Measurements from ENCODE around the gene PMM1. TPM values are rescaled to one million over a fixed set of nuclear protein-coding genes. Genes with fewer than 3 reads are reported as not detected.
"Not testable (repeated sequence)": the region's sequence is repeated elsewhere in the genome, so short reads cannot be mapped to it uniquely, and the experiment has no call there.

The PMM1 gene
- 10 to 100 TPM; 30.5 to 31.1 TPM for total RNA-seq

- POLR2A ChIA-PET = interaction anchor here (0.6 to 3.5 kb wide), 15 partner anchors 15 to 1686 kb away, joined by 3 to 40 read pairs (median 4); partner anchors contain the start of genes ACO2, DESI1, PHF5A and POLR3H
- CTCF ChIA-PET = interaction anchor here (0.6 to 0.9 kb wide), 5 partner anchors 15 to 186 kb away, joined by 3 to 5 read pairs (median 3); partner anchors contain the start of genes DESI1 and XRCC6
These were observed at the start of gene PMM1 for GRCh38 chr22:41589391-41590241. PMM1 (minus strand) TSS chr22:41589840; CDS start chr22:41589805, 35 bp downstream.

DNA sequence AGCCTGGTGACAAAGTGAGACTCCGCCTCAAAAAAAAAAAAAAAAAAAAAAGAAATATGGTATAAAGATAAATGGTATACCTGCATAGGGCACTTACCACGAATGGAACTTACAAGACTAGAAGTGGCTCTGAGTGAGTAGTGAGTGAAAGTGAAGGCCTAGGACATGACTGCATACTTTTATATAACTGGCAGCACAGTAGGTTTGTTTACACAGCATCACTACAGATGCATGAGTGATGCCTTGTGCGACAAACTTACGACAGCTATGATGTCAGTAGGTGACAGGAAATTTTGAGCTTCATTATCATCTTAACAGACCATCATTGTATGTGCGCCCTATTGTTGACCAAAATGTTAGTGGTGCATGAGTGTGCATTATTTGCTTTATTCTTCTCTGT lies 49.1 kb upstream of the PMM1 start:
- POLR2A ChIA-PET = interaction anchor here (0.5 kb wide), 1 partner anchor 39 kb away, joined by 3 read pairs; no protein-coding TSS in a partner anchor
- CTCF ChIA-PET = interaction anchor here (1.6 kb wide), 1 partner anchor 28 kb away, joined by 8 read pairs; no protein-coding TSS in a partner anchor

DNA sequence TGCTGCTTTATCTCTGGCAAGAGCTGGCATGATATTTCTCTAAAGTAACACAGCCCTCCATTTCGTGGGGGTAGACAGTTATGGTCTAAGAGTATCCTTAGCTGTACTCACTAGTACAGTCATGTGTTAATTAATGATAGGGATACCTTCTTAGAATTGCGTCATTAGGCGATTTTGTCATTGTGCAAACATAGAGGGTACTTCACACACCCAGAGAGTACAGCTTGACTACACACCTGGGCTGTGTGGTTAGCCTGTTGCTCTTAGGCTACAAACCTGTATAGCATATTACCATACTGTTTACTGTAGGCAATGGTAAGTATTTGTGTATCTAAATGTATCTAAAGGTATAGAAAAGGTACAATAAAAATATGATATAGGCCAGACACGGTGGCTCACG lies 48.5 kb upstream of the PMM1 start:
- ChIA-PET CTCF (interaction anchor here (1.6 kb wide), 1 partner anchor 28 kb away, joined by 8 read pairs; no protein-coding TSS in a partner anchor), POLR2A (interaction anchor here (0.9 kb wide), 1 partner anchor 9 kb away, joined by 8 read pairs; no protein-coding TSS in a partner anchor)

DNA sequence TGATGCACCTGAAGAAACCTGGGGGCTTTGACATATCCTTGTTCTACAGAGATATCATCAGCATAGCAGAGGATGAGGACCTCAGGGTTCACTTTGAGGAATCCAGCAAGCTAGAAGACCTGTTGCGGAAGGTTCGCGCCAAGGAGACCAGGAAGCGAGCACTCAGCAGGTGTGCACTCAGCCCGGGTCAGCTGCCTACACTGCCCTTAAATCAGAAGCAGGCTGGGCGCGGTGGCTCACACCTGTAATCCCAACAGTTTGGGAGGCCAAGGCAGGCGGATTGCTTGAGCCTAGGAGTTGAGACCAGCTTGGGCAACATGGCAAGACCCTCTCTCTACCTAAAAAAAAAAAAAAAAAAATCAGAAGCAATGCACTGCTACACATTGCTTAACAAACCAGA lies 48.0 kb upstream of the PMM1 start:
- CTCF ChIA-PET = interaction anchor here (1.0 to 1.6 kb wide), 2 partner anchors 29 to 162 kb away, joined by 4 to 8 read pairs; no protein-coding TSS in a partner anchor
- POLR2A ChIA-PET = interaction anchor here (0.9 kb wide), 1 partner anchor 9 kb away, joined by 8 read pairs; no protein-coding TSS in a partner anchor

DNA sequence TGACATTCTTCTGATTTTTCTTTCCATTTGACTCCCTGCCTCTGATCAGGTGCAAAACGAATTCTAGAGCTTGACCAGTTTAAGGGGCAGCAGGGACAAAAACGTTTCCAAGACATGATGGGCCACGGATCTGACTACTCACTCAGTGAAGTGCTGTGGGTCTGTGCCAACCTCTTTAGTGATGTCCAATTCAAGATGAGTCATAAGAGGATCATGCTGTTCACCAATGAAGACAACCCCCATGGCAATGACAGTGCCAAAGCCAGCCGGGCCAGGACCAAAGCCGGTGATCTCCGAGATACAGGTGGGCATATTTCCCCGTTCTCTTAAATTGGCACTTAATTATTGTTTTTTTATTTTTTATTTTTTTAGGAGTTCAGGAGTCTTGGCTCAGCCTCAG lies 46.8 kb upstream of the PMM1 start:
- POLR2A ChIA-PET = no interaction called here
- CTCF ChIA-PET = no interaction called here

GRCh38 chr22:41634610-41635009 lies 45.0 kb upstream of the PMM1 start:
- CTCF ChIA-PET, POLR2A ChIA-PET: not testable (repeated sequence)

DNA sequence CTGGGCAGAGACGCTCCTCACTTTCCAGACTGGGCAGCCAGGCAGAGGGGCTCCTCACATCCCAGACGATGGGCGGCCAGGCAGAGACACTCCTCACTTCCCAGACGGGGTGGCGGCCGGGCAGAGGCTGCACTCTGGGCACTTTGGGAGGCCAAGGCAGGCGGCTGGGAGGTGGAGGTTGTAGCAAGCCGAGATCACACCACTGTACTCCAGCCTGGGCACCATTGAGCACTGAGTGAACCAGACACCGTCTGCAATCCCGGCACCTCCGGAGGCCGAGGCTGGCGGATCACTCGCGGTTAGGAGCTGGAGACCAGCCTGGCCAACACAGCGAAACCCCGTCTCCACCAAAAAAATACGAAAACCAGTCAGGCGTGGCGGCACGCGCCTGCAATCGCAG lies 42.0 kb upstream of the PMM1 start:
- CTCF ChIA-PET, POLR2A ChIA-PET: not testable (repeated sequence)

DNA sequence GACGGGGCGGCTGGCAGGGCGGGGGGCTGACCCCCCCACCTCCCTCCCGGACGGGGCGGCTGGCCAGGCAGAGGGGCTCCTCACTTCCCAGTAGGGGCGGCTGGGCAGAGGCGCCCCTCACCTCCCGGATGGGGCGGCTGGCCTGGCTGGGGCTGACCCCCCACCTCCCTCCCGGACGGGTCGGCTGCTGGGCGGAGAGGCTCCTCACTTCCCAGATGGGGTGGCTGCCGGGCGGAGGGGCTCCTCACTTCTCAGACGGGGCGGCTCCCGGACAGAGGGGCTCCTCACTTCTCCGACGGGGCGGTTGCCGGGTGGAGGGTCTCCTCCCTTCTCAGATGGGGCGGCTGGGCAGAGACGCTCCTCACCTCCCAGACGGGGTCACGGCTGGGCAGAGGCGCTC lies 41.5 kb upstream of the PMM1 start:
- POLR2A ChIA-PET, CTCF ChIA-PET: not testable (repeated sequence)

DNA sequence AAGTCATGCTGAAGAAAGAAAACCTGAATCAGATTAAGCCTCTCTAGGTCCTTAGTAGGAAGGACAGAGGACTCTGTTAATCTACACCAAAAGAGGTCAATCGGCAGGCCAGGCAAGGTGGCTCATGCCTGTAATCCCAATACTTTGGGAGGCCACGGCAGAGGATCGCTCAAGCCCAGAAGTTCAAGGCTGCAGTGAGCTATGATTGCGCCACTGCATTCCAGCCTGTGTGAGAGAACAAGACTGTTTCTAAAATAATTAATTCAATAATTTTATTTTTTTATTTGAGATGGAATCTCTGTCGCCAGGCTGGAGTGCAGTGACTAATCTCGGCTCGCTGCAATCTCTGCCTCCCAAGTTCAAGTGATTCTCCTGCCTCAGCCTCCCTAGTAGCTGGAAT lies 35.9 kb upstream of the PMM1 start:
- ChIA-PET POLR2A (no interaction called here), CTCF (interaction anchor here (3.0 kb wide), 1 partner anchor 41 kb away, joined by 11 read pairs; no protein-coding TSS in a partner anchor)

- CTCF ChIA-PET = interaction anchor here (0.6 to 1.5 kb wide), 2 partner anchors 42 to 307 kb away, joined by 3 to 4 read pairs; no protein-coding TSS in a partner anchor
- POLR2A ChIA-PET = interaction anchor here (0.6 to 4.6 kb wide), 4 partner anchors 32 to 214 kb away, joined by 4 to 40 read pairs (median 5); partner anchors contain the start of genes CCDC134, PMM1 and TOB2
These were observed 32.2 kb upstream of the PMM1 start for GRCh38 chr22:41621911-41622179.

GRCh38 chr22:41621099-41621910 lies 31.7 kb upstream of the PMM1 start, which contains the start of gene XRCC6:
XRCC6 (plus strand) TSS chr22:41621295; CDS start chr22:41622005, 710 bp downstream.
- CTCF ChIA-PET = interaction anchor here (0.6 to 1.5 kb wide), 3 partner anchors 32 to 308 kb away, joined by 3 to 4 read pairs (median 3); partner anchors contain the start of gene PMM1
- POLR2A ChIA-PET = interaction anchor here (0.5 to 4.6 kb wide), 11 partner anchors 17 to 353 kb away, joined by 3 to 40 read pairs (median 6); partner anchors contain the start of genes CCDC134, PHF5A, PMM1 and SNU13

- CTCF ChIA-PET = interaction anchor here (0.9 to 1.5 kb wide), 2 partner anchors 31 to 43 kb away, joined by 3 to 4 read pairs; partner anchors contain the start of gene PMM1
These were observed 31.0 kb upstream of the PMM1 start, which contains the start of gene DESI1 for GRCh38 chr22:41620589-41621098. DESI1 (minus strand) TSS chr22:41621043; CDS start chr22:41620839, 204 bp downstream.

DNA sequence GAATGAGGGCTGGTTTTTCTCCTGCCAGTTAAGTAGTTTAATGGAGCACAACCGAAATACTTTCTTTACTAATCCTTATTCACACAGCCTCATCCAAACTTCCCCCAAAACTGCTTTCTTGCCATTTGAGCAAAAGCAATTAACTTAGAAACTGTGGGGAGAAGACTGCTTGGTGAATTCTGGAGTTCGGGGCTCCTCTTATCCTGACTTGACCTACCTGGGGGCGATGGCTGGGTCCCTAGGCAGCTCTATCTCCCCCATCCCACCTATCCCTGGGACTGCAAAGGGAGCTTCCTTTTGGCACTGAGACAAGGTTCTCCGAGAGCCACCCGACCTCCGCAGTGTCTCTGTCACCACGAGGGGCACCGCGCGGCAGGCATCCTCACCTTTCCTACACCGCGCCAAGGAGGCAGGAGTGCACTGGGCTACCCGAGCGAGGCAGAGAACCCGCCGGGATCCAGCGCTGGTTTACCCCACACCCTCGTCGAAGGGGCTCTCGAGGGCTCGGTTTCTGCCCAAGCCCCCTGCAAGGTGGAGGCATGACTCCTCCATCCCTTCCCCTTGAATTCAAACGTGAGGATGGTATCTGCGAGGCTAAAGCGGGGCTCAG lies 30.4 kb upstream of the PMM1 start:
- POLR2A ChIA-PET = interaction anchor here (0.5 to 4.6 kb wide), 8 partner anchors 16 to 324 kb away, joined by 3 to 40 read pairs (median 6); partner anchors contain the start of genes ACO2, PMM1, POLR3H and SNU13
- CTCF ChIA-PET = interaction anchor here (1.5 kb wide), 1 partner anchor 47 kb away, joined by 6 read pairs; no protein-coding TSS in a partner anchor

More at GRCh38 chr22:41620589-41621098, 31.0 kb upstream of the PMM1 start, which contains the start of gene DESI1:
- POLR2A ChIA-PET = interaction anchor here (0.6 to 4.6 kb wide), 11 partner anchors 16 to 354 kb away, joined by 3 to 40 read pairs (median 6); partner anchors contain the start of genes ACO2, PHF5A, PMM1 and SNU13

GRCh38 chr22:41613456-41613855 lies 23.8 kb upstream of the PMM1 start:
- ChIA-PET POLR2A (interaction anchor here (0.6 kb wide), 1 partner anchor 976 kb away, joined by 3 read pairs; no protein-coding TSS in a partner anchor), CTCF (no interaction called here)

- ChIA-PET POLR2A (interaction anchor here (0.7 kb wide), 1 partner anchor 28 kb away, joined by 8 read pairs; no protein-coding TSS in a partner anchor), CTCF (interaction anchor here (0.6 kb wide), 1 partner anchor 165 kb away, joined by 4 read pairs; no protein-coding TSS in a partner anchor)
These were observed 23.1 kb upstream of the PMM1 start for GRCh38 chr22:41612603-41613306.

DNA sequence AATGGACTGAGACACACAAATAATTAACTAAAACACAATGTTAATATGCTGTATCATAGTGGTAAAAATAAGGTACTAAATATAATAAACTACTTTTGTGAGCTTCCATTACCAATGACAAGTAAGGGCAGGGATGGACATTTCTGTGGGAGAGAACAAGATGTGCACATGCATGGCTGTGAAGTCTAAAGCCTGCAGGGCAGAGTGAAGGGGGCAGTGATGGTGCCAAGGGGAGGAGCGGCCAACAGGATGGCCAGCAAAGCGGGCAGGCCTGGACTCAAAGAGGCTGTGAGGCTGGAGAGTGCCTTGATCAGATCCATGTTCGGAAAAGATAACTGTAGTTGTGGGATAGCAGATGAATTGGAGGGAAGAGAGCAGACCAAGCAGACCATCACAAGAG lies 18.7 kb upstream of the PMM1 start:
- CTCF ChIA-PET = no interaction called here

DNA sequence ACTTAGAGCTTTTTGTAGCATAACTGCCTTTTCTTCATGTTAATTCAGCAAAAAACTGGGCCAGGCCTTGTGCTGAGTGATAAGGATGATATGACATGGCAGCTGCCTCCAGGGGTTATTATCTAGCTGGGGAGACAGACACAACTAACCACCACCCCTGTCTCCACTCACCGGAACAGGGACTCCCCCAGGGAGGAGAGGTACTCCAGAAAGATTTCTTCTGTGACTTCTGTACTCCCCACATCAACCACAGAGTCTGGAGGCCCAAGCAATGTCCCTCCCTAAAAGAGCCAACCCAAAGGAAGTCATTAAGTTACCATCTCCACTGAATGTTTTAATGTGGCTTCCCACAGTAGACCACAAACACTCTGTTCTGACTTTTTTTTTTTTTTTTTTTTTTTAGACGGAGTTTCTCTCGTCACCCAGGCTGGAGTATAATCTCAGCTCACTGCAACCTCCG lies 14.3 kb upstream of the PMM1 start:
- ChIA-PET CTCF (interaction anchor here (0.7 to 1.2 kb wide), 3 partner anchors 47 to 194 kb away, joined by 3 read pairs; no protein-coding TSS in a partner anchor), POLR2A (interaction anchor here (0.6 to 2.1 kb wide), 6 partner anchors 10 to 681 kb away, joined by 3 to 14 read pairs (median 6); partner anchors contain the start of genes DESI1, PMM1 and XRCC6)

More for the DNA sequence above, 18.7 kb upstream of the PMM1 start:
- POLR2A ChIA-PET = no interaction called here

Measured in activated CD8-positive, alpha-beta memory T cell treated with anti-CD3 and anti-CD28 coated beads for 36 hours (primary cell).